Smooth muscle cell (in vitro differentiated cells): ENCODE measurements around the gene IL21R. TPM values are rescaled to one million over a fixed set of nuclear protein-coding genes. Genes with fewer than 3 reads are reported as not detected.

Source experiments
- DNase-seq: peaks from one replicate; lab custom pipeline; 2025; ENCODE audit not compliant: unreplicated experiment; lab: John Stamatoyannopoulos, UW
- H2AFZ ChIP-seq: fragments of 200-600 bp; sonication (generic); 2 replicates; pipeline ENCODE4 v1.6.0; 2016; ENCODE audit warnings: antibody characterized with exemption, low read depth, mild to moderate bottlenecking
- H3F3A ChIP-seq: fragments of 200-600 bp; sonication (generic); 2 replicates; pipeline ENCODE4 v1.6.0; 2017; ENCODE audit warnings: antibody characterized with exemption, low read depth
- H3K27ac ChIP-seq: fragments of 200-600 bp; sonication (generic); 2 replicates; pipeline ENCODE4 v1.5.1; 2016; ENCODE audit warnings: low read depth, mild to moderate bottlenecking
- H3K27me3 ChIP-seq: fragments of 200-600 bp; sonication (generic); 2 replicates; pipeline ENCODE4 v1.6.1; 2016; ENCODE audit warnings: low read depth, mild to moderate bottlenecking
- H3K36me3 ChIP-seq: fragments of 200-600 bp; sonication (generic); 2 replicates; pipeline ENCODE4 v1.5.1; 2016; ENCODE audit warnings: low read depth
- H3K4me1 ChIP-seq: fragments of 200-600 bp; sonication (generic); 2 replicates; pipeline ENCODE4 v1.5.1; 2016; ENCODE audit warnings: low read depth
- H3K4me2 ChIP-seq: fragments of 200-600 bp; sonication (generic); 2 replicates; pipeline ENCODE4 v1.6.0; 2016; ENCODE audit warnings: mild to moderate bottlenecking
- H3K4me3 ChIP-seq: fragments of 200-600 bp; sonication (generic); 2 replicates; pipeline ENCODE4 v1.5.1; 2016; ENCODE audit warnings: mild to moderate bottlenecking
- H3K79me2 ChIP-seq: fragments of 200-600 bp; sonication (generic); 2 replicates; pipeline ENCODE4 v1.6.0; 2016; ENCODE audit warnings: low read depth, mild to moderate bottlenecking
- H3K9ac ChIP-seq: fragments of 200-600 bp; sonication (generic); 2 replicates; pipeline ENCODE4 v1.6.0; 2016; ENCODE audit warnings: low read depth
- H3K9me3 ChIP-seq: fragments of 200-600 bp; sonication (generic); replicated peaks from 2 replicates; pipeline ENCODE4 v1.5.1; 2016; ENCODE audit warnings: low read depth
- H4K20me1 ChIP-seq: fragments of 200-600 bp; sonication (generic); 2 replicates; pipeline ENCODE4 v1.6.0; 2016; ENCODE audit warnings: low read depth
- WGBS: methylation state at CpG from one replicate; pipeline ENCODE4 v1.1.7; 2016; ENCODE audit warnings: low lambda C conversion rate; 5-methylcytosine and 5-hydroxymethylcytosine counted together
- polyA plus RNA-seq: library from polyadenylated mRNA; unstranded; fragments of >200 nt; fragmentation: Nextera tagmentation; extraction: Ambion mirVana; gene quantifications from 2 replicates; pipeline ENCODE4 v1.2.1, GENCODE V29; 2016
- total RNA-seq: library from RNA; depleted of rRNA; stranded (reverse); fragments of >200 nt; gene quantifications from 2 replicates; pipeline ENCODE4 v1.2.3, GENCODE V29; 2014
- TF ChIP-seq, protein P1 (sequence below): fragments of 200-600 bp; sonication (generic); IDR thresholded peaks from 2 replicates; pipeline ENCODE4 v1.5.1; 2017; ENCODE audit warnings: borderline replicate concordance, mild to moderate bottlenecking, antibody characterized with exemption; ENCODE audit not compliant: insufficient read depth, poor library complexity, severe bottlenecking

IL21R gene
- total and polyA plus RNA-seq, 2 experiments from 2014 or later: not detected

DNA sequence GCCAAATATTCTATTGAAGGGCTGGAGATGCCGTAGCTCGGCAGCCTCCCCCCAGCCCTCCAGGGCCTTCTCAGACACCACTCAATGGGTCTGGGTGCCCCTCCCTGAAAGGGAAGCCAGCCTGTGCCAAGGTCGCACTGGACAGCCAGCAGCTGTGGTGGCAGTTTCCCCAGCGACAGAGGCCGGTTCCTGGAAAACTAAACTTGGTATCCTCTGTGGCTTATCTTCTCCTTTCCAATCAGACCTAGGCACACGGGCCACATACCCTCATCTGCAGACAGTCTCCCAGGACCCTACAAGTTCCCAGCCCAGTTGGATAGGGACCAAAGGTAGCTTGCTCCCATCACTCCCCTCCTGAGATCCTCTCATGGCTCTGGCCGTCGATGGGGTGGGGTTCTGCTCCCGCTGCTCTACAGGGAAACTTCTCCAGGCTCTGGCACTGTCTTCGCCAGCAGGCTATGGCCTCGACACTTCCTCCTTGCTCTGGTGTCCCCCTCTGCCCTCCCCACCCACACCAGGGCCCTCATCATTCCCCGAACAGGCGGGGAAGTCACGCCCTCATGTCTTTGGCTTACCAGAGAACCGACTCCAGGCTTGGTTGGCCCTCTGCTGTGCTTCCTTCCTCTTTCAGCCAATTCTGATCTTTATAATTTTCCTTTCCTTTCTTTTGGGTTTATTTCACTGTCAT, 18.3 kb upstream of the IL21R start:
- Histone ChIP-seq H3K27me3 (no peaks in the 10 kb centered on the region), H3K36me3 (no peaks in the 10 kb centered on the region), H3F3A (no peaks in the 10 kb centered on the region), H3K4me1 (no peaks in the 10 kb centered on the region), H3K9me3 (no peaks in the 10 kb centered on the region), H3K4me3 (no peak overlapping the region), H3K9ac (no peak overlapping the region), H3K27ac (no peak overlapping the region), H2AFZ (no peak overlapping the region), H3K4me2 (no peak overlapping the region), H3K79me2 (no peaks in the 10 kb centered on the region), H4K20me1 (no peaks in the 10 kb centered on the region)
- DNase-seq: no peak
- WGBS: 91% methylated on average over 15 of the region's 15 CpGs
- TF ChIP-seq, protein P1, sequence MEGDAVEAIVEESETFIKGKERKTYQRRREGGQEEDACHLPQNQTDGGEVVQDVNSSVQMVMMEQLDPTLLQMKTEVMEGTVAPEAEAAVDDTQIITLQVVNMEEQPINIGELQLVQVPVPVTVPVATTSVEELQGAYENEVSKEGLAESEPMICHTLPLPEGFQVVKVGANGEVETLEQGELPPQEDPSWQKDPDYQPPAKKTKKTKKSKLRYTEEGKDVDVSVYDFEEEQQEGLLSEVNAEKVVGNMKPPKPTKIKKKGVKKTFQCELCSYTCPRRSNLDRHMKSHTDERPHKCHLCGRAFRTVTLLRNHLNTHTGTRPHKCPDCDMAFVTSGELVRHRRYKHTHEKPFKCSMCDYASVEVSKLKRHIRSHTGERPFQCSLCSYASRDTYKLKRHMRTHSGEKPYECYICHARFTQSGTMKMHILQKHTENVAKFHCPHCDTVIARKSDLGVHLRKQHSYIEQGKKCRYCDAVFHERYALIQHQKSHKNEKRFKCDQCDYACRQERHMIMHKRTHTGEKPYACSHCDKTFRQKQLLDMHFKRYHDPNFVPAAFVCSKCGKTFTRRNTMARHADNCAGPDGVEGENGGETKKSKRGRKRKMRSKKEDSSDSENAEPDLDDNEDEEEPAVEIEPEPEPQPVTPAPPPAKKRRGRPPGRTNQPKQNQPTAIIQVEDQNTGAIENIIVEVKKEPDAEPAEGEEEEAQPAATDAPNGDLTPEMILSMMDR: no peak

DNA sequence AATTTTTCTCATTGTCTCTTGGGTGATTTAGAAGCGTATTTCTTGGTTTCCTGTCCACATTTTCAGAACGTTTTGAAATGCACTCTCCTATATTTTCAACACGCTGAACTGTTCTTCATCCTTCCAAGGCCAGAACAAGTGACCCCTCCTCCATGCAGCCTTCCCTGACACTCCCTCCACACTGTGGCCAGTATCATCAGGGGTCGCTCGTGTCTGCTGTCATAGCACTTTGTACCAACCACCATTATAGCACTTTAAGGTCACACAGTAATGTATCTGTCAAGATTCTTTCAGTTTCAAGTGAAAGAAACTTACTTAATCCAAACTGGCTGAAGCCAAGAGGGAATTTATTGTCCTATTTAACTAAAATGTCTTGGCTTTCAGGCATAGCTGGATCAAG, 17.5 kb upstream of the IL21R start:
- H3K4me3 ChIP-seq: no peak overlapping the region
- no peaks in the 10 kb centered on the region for H3K36me3 ChIP-seq
- H3K27ac ChIP-seq: no peak overlapping the region
- H3K4me1 ChIP-seq: no peaks in the 10 kb centered on the region
- WGBS: 86% methylated on average over 5 of the region's 5 CpGs
- H3K4me2 ChIP-seq: no peak overlapping the region
- TF ChIP-seq, protein P1: no peak
- H3K27me3 ChIP-seq: no peaks in the 10 kb centered on the region
- H3F3A ChIP-seq: no peaks in the 10 kb centered on the region
- no peak overlapping the region for H3K9ac ChIP-seq
- no peak for DNase-seq
- H3K79me2 ChIP-seq: no peaks in the 10 kb centered on the region
- H2AFZ ChIP-seq: no peak overlapping the region
- H3K9me3 ChIP-seq: no peaks in the 10 kb centered on the region
- no peaks in the 10 kb centered on the region for H4K20me1 ChIP-seq

DNA sequence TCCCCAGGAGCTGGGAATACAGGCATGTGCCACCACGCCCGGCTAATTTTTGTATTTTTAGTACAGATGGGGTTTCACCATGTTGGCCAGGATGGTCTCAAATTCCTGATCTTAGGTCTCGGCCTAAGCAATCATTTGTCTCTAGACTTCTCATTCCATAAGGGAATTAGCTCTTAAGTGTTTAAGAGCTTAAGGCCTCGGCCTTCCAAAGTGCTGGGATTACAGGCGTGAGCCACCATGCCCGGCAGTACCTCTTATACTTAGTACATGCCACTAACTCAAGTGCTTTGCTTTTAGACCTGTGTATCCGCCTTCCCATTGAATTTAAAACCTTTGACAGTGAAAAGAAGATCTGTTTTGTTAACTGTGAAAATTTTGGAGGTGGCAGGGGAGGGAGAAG, 16.6 kb upstream of the IL21R start:
- Histone ChIP-seq H4K20me1 (no peaks in the 10 kb centered on the region), H3K9ac (no peak overlapping the region), H3K4me2 (no peak overlapping the region), H3K4me1 (no peaks in the 10 kb centered on the region), H2AFZ (no peak overlapping the region), H3K79me2 (no peaks in the 10 kb centered on the region), H3K36me3 (no peaks in the 10 kb centered on the region), H3K9me3 (no peaks in the 10 kb centered on the region), H3K27ac (no peak overlapping the region), H3K27me3 (no peaks in the 10 kb centered on the region), H3K4me3 (no peak overlapping the region), H3F3A (no peaks in the 10 kb centered on the region)
- WGBS: 82% methylated on average over 7 of the region's 7 CpGs
- TF ChIP-seq, protein P1: no peak
- no peak for DNase-seq

DNA sequence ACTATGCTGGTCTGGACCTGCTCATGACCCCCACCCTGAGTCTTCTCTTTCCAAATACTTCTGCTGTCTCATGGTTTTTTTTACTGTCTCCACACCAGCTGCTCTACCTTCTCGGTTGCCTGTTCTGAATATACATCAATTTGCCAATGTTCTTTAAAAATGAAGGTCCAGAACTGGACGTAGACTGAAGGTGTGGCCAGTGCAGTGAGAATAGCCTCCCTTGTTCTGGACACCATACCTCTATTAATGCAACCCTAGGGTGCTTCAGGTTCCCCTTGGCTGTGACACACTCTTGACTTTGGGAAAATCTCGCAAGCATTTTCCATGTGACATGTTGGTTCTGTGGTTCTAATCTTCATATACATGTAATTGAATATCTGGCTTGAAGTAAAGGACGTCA, 15.3 kb upstream of the IL21R start:
- 78% methylated on average over 4 of the region's 4 CpGs for WGBS
- Histone ChIP-seq H2AFZ (no peak overlapping the region), H3K4me3 (no peak overlapping the region), H4K20me1 (no peaks in the 10 kb centered on the region), H3K9me3 (no peaks in the 10 kb centered on the region), H3K27ac (no peak overlapping the region), H3K4me1 (no peaks in the 10 kb centered on the region), H3K27me3 (no peaks in the 10 kb centered on the region), H3F3A (no peaks in the 10 kb centered on the region), H3K36me3 (no peaks in the 10 kb centered on the region), H3K9ac (no peak overlapping the region), H3K4me2 (no peak overlapping the region), H3K79me2 (no peaks in the 10 kb centered on the region)
- TF ChIP-seq, protein P1: no peak
- no peak for DNase-seq
